Skin epidermis (tissue), 12 donors: ENCODE results near the gene RAB43.

Source experiments
- H3K27ac ChIP-seq, 21 experiments: fragments of 200-600 bp; sonication (generic) in 11 of 21; one replicate each; pipeline ENCODE4 v1.5.0; 2020; ENCODE audit warnings: mild to moderate bottlenecking in 3 of 21, inconsistent platforms in 2 of 21, moderate library complexity in 2 of 21
- H3K4me3 ChIP-seq, 7 experiments: fragments of 200-600 bp; sonication (generic) in 2 of 7; one replicate each; pipeline ENCODE4 v1.5.0; 2020; ENCODE audit warnings: inconsistent platforms in 2 of 7, mild to moderate bottlenecking in 2 of 7, moderate library complexity in 1 of 7

The RAB43 gene

GRCh38 chr3:129065016-129065719 lies 56.4 kb downstream of the RAB43 start:
- Histone ChIP-seq H3K4me3 (no peak overlapping the region), H3K27ac (no peak overlapping the region)

GRCh38 chr3:129063841-129064482 lies 57.6 kb downstream of the RAB43 start:
- Histone ChIP-seq H3K27ac (no peak overlapping the region), H3K4me3 (no peak overlapping the region)

- Histone ChIP-seq H3K4me3 (no peak overlapping the region), H3K27ac (peak overlapping the region in 1 of 21 experiments; percentile 21)
Observed at GRCh38 chr3:129063091-129063640, 58.4 kb downstream of the RAB43 start.

- Histone ChIP-seq H3K4me3 (no peak overlapping the region), H3K27ac (peak overlapping the region in 1 of 21 experiments; percentile 21)
Observed at GRCh38 chr3:129061888-129062834, 59.4 kb downstream of the RAB43 start.

- no peak overlapping the region for H3K27ac ChIP-seq
Observed at GRCh38 chr3:129061023-129061887, 60.3 kb downstream of the RAB43 start.

GRCh38 chr3:129060276-129061022 lies 61.2 kb downstream of the RAB43 start, which contains the start of gene GP9:
Gene GP9 (plus strand): TSS chr3:129060779. CDS start chr3:129061740, 961 bp downstream.
- H3K27ac ChIP-seq, result no peak within 1 kb of the TSS
- no peak within 1 kb of the TSS for H3K4me3 ChIP-seq

More at GRCh38 chr3:129061023-129061887, 60.3 kb downstream of the RAB43 start:
- H3K4me3 ChIP-seq, result no peak overlapping the region

- no peak overlapping the region for H3K27ac ChIP-seq
- H3K4me3 ChIP-seq, result no peak overlapping the region
Observed at GRCh38 chr3:129059311-129059958, 62.2 kb downstream of the RAB43 start.

- H3K27ac ChIP-seq, result no peak overlapping the region
- no peak overlapping the region for H3K4me3 ChIP-seq
Observed at GRCh38 chr3:129058441-129059200, 63.0 kb downstream of the RAB43 start.

- Histone ChIP-seq H3K4me3 (no peak overlapping the region), H3K27ac (no peak overlapping the region)
Observed at GRCh38 chr3:129057249-129057648, 64.4 kb downstream of the RAB43 start.

GRCh38 chr3:129056451-129057173 lies 65.0 kb downstream of the RAB43 start:
- H3K4me3 ChIP-seq, result no peak overlapping the region
- H3K27ac ChIP-seq, result no peak overlapping the region

GRCh38 chr3:129054605-129055104 lies 66.9 kb downstream of the RAB43 start:
- Histone ChIP-seq H3K4me3 (no peak overlapping the region), H3K27ac (no peak overlapping the region)

- H3K27ac ChIP-seq, result peak overlapping the region in 6 of 21 experiments; percentile 1 to 73 (median 39)
- no peak overlapping the region for H3K4me3 ChIP-seq
Observed at GRCh38 chr3:129052675-129053074, 68.9 kb downstream of the RAB43 start.

GRCh38 chr3:129051871-129052340 lies 69.7 kb downstream of the RAB43 start:
- peak overlapping the region in 2 of 21 experiments; percentile 1 to 36 for H3K27ac ChIP-seq

GRCh38 chr3:129050556-129051295 lies 70.9 kb downstream of the RAB43 start:
- Histone ChIP-seq H3K4me3 (no peak overlapping the region), H3K27ac (no peak overlapping the region)

More at GRCh38 chr3:129051871-129052340, 69.7 kb downstream of the RAB43 start:
- H3K4me3 ChIP-seq, result no peak overlapping the region

GRCh38 chr3:129047553-129047839 lies 74.1 kb downstream of the RAB43 start:
- H3K4me3 ChIP-seq, result no peak overlapping the region
- no peak overlapping the region for H3K27ac ChIP-seq
